Endothelial cell of umbilical vein (primary cell): Measurements from ENCODE around the gene HIRA. TPM values are rescaled to one million over a fixed set of nuclear protein-coding genes. Genes with fewer than 3 reads are reported as not detected.

Experiments used
- BruUV-seq: library from RNA; stranded (reverse); fragments of 400-500 nt; replicated peaks from 2 replicates; lab custom pipeline; 2021; lab: Mats Ljungman, UMichigan
- CTCF ChIA-PET: fragments of 300-600, 350-600 bp; sonication (Branson Sonifier 250); formaldehyde crosslinking; loops from one replicate; lab custom pipeline; 2021; ENCODE audit warnings: antibody characterized with exemption, inconsistent platforms; lab: Charles Lee
- POLR2A ChIA-PET: fragments of 300-600, 350-600 bp; sonication (Branson Sonifier 250); formaldehyde crosslinking; loops from one replicate; lab custom pipeline; 2021; ENCODE audit warnings: antibody characterized with exemption, inconsistent platforms; lab: Charles Lee
- DNase-seq: peaks from one replicate; pipeline ENCODE4 v3.0.0-alpha.2; 2011; ENCODE audit warnings: low read depth, low spot score
- FAIRE-seq: peaks from 2 replicates; lab custom pipeline; 2011; peaks lifted over from hg19 to GRCh38; lab: Jason Lieb, UNC
- H2AFZ ChIP-seq: 2 replicates; pipeline ENCODE4 v1.6.0; 2012; ENCODE audit warnings: low read depth, low read length, control low read depth, inconsistent platforms
- H3K27ac ChIP-seq: 2 replicates; pipeline ENCODE4 v1.5.1; 2011; ENCODE audit warnings: low read depth, mild to moderate bottlenecking, control low read depth, low read length, moderate library complexity; ENCODE audit not compliant: insufficient read depth
- H3K27me3 ChIP-seq, 2 experiments: 2 replicates each; pipeline versions ENCODE4 v1.6.0 to v1.6.1; 2011; ENCODE audit warnings: low read length in 2 of 2, mixed read lengths in 1 of 2; ENCODE audit not compliant: control insufficient read depth in 2 of 2, insufficient read depth in 2 of 2
- H3K36me3 ChIP-seq, 2 experiments: 2 replicates in 1 of 2; 3 replicates in 1 of 2; pipeline ENCODE4 v1.5.1; 2011; ENCODE audit warnings: low read length in 2 of 2, mild to moderate bottlenecking in 1 of 2, moderate library complexity in 1 of 2; ENCODE audit not compliant: control insufficient read depth in 2 of 2, insufficient read depth in 2 of 2; ENCODE audit errors: extremely low read depth in 1 of 2
- H3K4me1 ChIP-seq: 3 replicates; pipeline ENCODE4 v1.5.1; 2011; ENCODE audit warnings: mild to moderate bottlenecking, low read length; ENCODE audit not compliant: control insufficient read depth, insufficient read depth; ENCODE audit errors: extremely low read depth
- H3K4me2 ChIP-seq: 2 replicates; pipeline ENCODE4 v1.6.1; 2011; ENCODE audit warnings: low read length, control low read depth, mixed read lengths; ENCODE audit not compliant: insufficient read depth
- H3K4me3 ChIP-seq, 3 experiments: fragments of 200-600 bp in 1 of 3; sonication (generic), shearing (Covaris generic) in 1 of 3; replicated peaks in 1 of 3; 2 replicates each; pipeline ENCODE4 v1.5.1; 2011 to 2016; ENCODE audit warnings: control low read depth in 3 of 3, low read length in 3 of 3, mild to moderate bottlenecking in 2 of 3, inconsistent platforms in 1 of 3, low read depth in 1 of 3, moderate library complexity in 1 of 3; ENCODE audit not compliant: insufficient read depth in 1 of 3
- H3K79me2 ChIP-seq: 2 replicates; pipeline ENCODE4 v1.6.0; 2012; ENCODE audit warnings: low read length, inconsistent platforms; ENCODE audit not compliant: control insufficient read depth, insufficient read depth
- H3K9ac ChIP-seq: replicated peaks from 2 replicates; pipeline ENCODE3; 2011; ENCODE audit warnings: low read length, control low read depth; ENCODE audit not compliant: insufficient read depth; ENCODE audit errors: extremely low read depth
- H3K9me1 ChIP-seq: replicated peaks from 3 replicates; pipeline ENCODE4 v1.6.0; 2011; ENCODE audit warnings: mild to moderate bottlenecking, low read length; ENCODE audit not compliant: control insufficient read depth, insufficient read depth; ENCODE audit errors: extremely low read depth
- H3K9me3 ChIP-seq: replicated peaks from 2 replicates; pipeline ENCODE4 v1.5.1; 2012; ENCODE audit warnings: low read length, inconsistent platforms; ENCODE audit not compliant: control insufficient read depth, insufficient read depth
- H4K20me1 ChIP-seq: replicated peaks from 2 replicates; pipeline ENCODE3; 2011; ENCODE audit warnings: mild to moderate bottlenecking, low read length; ENCODE audit not compliant: control insufficient read depth, insufficient read depth; ENCODE audit errors: extremely low read depth
- CTCF ChIP-seq, 2 donors: IDR thresholded peaks; 1 replicate in 1 of 2; 2 replicates in 1 of 2; pipeline ENCODE4 v1.5.1; 2011; ENCODE audit warnings: low read length in 2 of 2, mild to moderate bottlenecking in 2 of 2, moderate library complexity in 2 of 2, control low read depth in 1 of 2, inconsistent platforms in 1 of 2, low read depth in 1 of 2; ENCODE audit not compliant: insufficient read depth in 1 of 2; ENCODE audit errors: extremely low read depth in 1 of 2
- EZH2 ChIP-seq: IDR thresholded peaks from 2 replicates; pipeline ENCODE4 v1.6.1; 2012; ENCODE audit warnings: borderline replicate concordance, low read depth, mild to moderate bottlenecking, moderate library complexity, low read length, inconsistent platforms; ENCODE audit not compliant: severe bottlenecking
- FOS ChIP-seq: IDR thresholded peaks from 2 replicates; pipeline ENCODE4 v1.6.1; 2011; ENCODE audit warnings: mild to moderate bottlenecking, low read length, moderate library complexity, borderline replicate concordance; ENCODE audit not compliant: insufficient read depth
- GATA2 ChIP-seq: IDR thresholded peaks from 2 replicates; pipeline ENCODE4 v1.7.0; 2011; ENCODE audit warnings: low read depth, mild to moderate bottlenecking, moderate library complexity, mixed read lengths, low read length; ENCODE audit not compliant: insufficient read length, insufficient read depth
- MYC ChIP-seq: IDR thresholded peaks from one replicate; pipeline ENCODE4 v1.6.1; 2011; ENCODE audit warnings: mild to moderate bottlenecking, low read depth, low read length
- dilution Hi-C: fragments of 300-500 bp; cut with MboI; formaldehyde crosslinking; loops from one replicate; pipeline ENCODE4 v1.15.0; 2019; ENCODE audit warnings: low sequenced_read_pairs; ENCODE audit not compliant: extremely low pct_ligation_motif_present
- intact Hi-C: fragments of 100-400 bp; cut with micrococcal nuclease; formaldehyde crosslinking; loops from one replicate; pipeline ENCODE4 v1.10.0; 2022
- polyA plus RNA-seq, 4 experiments: library from polyadenylated mRNA; depleted of rRNA in 3 of 4; stranded (reverse) in 3 of 4; unstranded in 1 of 4; fragments of >200 nt; gene quantifications; 2 replicates each; pipeline versions ENCODE4 v1.2.1 to v1.2.3, GENCODE V29; 2011 to 2012; ENCODE audit warnings: missing spikeins in 1 of 4
- total RNA-seq: library from RNA; stranded (reverse); gene quantifications from 2 replicates; pipeline ENCODE4 v1.2.3, GENCODE V29; 2021

The HIRA gene
- total and polyA plus RNA-seq, 2 donors (not counting 3 experiments of a cell fraction or from before 2014, with no cell fraction given): 17.3 to 27.7 TPM

DNA sequence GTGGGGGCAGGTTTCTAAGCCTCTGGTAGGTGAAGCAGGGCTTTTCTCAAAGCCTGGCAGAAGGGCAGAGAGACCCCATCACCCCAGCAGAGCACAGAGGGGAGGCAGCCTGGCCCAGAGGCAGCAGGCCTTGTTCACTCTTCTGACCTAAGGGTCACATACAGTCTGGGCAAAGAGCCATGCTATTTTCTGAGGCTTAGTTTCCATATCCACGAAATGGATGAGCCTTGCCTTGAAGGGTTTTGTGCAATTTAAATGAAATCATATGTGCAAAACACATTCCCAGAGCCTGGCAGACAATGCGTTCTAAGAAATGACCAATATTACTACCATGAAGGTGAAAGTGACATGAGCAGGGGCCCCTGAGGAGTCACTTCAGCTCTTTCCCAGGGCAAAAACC, 44.5 kb downstream of the HIRA start:
- dilution Hi-C loops (no loop called here), intact Hi-C loops (no loop called here)
- H3K27me3 ChIP-seq: no peaks in the 10 kb centered on the region
- H4K20me1 ChIP-seq: no peaks in the 10 kb centered on the region
- no peak for DNase-seq
- no peak overlapping the region for H3K4me2 ChIP-seq
- no peak overlapping the region for H3K27ac ChIP-seq
- CTCF ChIA-PET: interaction anchor here (1.5 kb wide), 1 partner anchor 243 kb away, joined by 5 read pairs; no protein-coding TSS in a partner anchor
- H3K9me3 ChIP-seq: no peaks in the 10 kb centered on the region
- no peak overlapping the region for H3K4me3 ChIP-seq
- no TSS peak for BruUV-seq
- no peaks in the 10 kb centered on the region for H3K9me1 ChIP-seq
- no peak for TF ChIP-seq MYC
- no peak for TF ChIP-seq EZH2
- TF ChIP-seq GATA2: no peak
- FAIRE-seq: no peak
- H3K36me3 ChIP-seq: peaks cover 43 to 49% of the 10 kb centered on the region in 2 experiments
- POLR2A ChIA-PET: no interaction called here
- H3K9ac ChIP-seq: no peak overlapping the region
- no peaks in the 10 kb centered on the region for H3K79me2 ChIP-seq
- H2AFZ ChIP-seq: no peak overlapping the region
- no peaks in the 10 kb centered on the region for H3K4me1 ChIP-seq

DNA sequence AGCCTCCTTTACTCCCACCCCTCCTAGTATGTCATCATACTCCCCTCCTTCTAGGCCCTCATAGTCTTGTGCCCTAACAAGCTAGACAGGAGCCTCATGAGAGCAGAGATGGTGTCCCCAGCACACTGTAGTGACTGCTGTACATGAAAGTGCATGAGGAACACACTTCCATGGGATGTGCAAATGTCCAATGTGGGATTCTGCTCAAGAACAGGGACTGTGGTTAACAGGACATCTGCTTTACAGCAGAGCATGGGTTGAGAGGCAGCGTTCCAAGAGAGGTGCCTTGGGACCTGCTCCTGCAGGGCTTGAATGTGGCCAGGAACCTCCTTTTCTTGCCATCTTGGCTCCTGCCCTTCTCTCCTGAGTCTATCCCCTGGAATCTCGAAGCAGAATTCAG, 45.3 kb downstream of the HIRA start:
- Histone ChIP-seq H3K4me3 (no peak overlapping the region), H3K36me3 (peaks cover 46% of the 10 kb centered on the region in 2 experiments)
- CTCF ChIA-PET: interaction anchor here (1.5 kb wide), 1 partner anchor 243 kb away, joined by 5 read pairs; no protein-coding TSS in a partner anchor

More for the DNA sequence above, 45.3 kb downstream of the HIRA start:
- intact Hi-C loops (no loop called here), dilution Hi-C loops (no loop called here)
- FAIRE-seq (no peak), DNase-seq (no peak)
- Histone ChIP-seq H4K20me1 (no peaks in the 10 kb centered on the region), H3K4me2 (no peak overlapping the region), H3K9me3 (no peaks in the 10 kb centered on the region), H3K27ac (no peak overlapping the region), H3K9ac (no peak overlapping the region), H3K27me3 (no peaks in the 10 kb centered on the region), H3K79me2 (no peaks in the 10 kb centered on the region), H3K4me1 (no peaks in the 10 kb centered on the region), H2AFZ (no peak overlapping the region), H3K9me1 (no peaks in the 10 kb centered on the region)
- TF ChIP-seq CTCF (IDR thresholded peaks at IDR 0.05; ENCODE audit: extremely low read depth in 1 of 2, insufficient read depth in 1 of 2, low read depth in 1 of 2, low read length in 2 of 2) (no peak), FOS (no peak)
- POLR2A ChIA-PET: no interaction called here
- no TSS peak for BruUV-seq
